Panc1 (cell line): ENCODE results near the gene SLC45A1. TPM values are rescaled to one million over a fixed set of nuclear protein-coding genes. Genes with fewer than 3 reads are reported as not detected.

ENCODE experiments used
- ATAC-seq: fragments of 200-7000 bp; cut with Tn5 transposase; 2 replicates; pipeline ENCODE4 v1.9.1; 2020; ENCODE audit warnings: mild to moderate bottlenecking, moderate library complexity
- BruUV-seq: library from RNA; stranded (reverse); fragments of 400-500 nt; replicated peaks from 2 replicates; lab custom pipeline; 2021; lab: Mats Ljungman, UMichigan
- CTCF ChIA-PET: fragments of 300-600 bp; sonication (Branson Sonifier 250); formaldehyde crosslinking; loops from one replicate; lab custom pipeline; 2022; ENCODE audit warnings: antibody characterized with exemption; lab: Charles Lee
- POLR2A ChIA-PET: fragments of 300-600 bp; sonication (Branson Sonifier 250); formaldehyde crosslinking; loops from one replicate; lab custom pipeline; 2022; ENCODE audit warnings: antibody characterized with exemption; lab: Charles Lee
- DNase-seq: peaks from one replicate; pipeline ENCODE4 v3.0.0-alpha.2; 2010; ENCODE audit warnings: low read depth, low spot score
- H3K27ac ChIP-seq: 2 replicates; pipeline ENCODE4 v1.5.1; 2011; ENCODE audit warnings: mild to moderate bottlenecking, low read length, inconsistent platforms
- H3K27me3 ChIP-seq: fragments of 200-500 bp; sonication (Bioruptor generic); 2 replicates; pipeline ENCODE4 v1.6.0; 2014; ENCODE audit warnings: low read length, inconsistent platforms; ENCODE audit not compliant: control insufficient read depth, insufficient read depth
- H3K36me3 ChIP-seq: fragments of 200-500 bp; sonication (Bioruptor generic); 2 replicates; pipeline ENCODE4 v1.5.1; 2014; ENCODE audit warnings: inconsistent platforms, mild to moderate bottlenecking, low read length, moderate library complexity; ENCODE audit not compliant: control insufficient read depth, insufficient read depth
- H3K4me1 ChIP-seq: 2 replicates; pipeline ENCODE4 v1.5.1; 2011; ENCODE audit warnings: inconsistent platforms, mild to moderate bottlenecking, low read length, moderate library complexity; ENCODE audit not compliant: control insufficient read depth, insufficient read depth
- H3K4me3 ChIP-seq, 2 experiments: 2 replicates each; pipeline ENCODE4 v1.5.1; 2011 to 2012; ENCODE audit warnings: low read depth in 2 of 2, low read length in 2 of 2, mild to moderate bottlenecking in 2 of 2, inconsistent platforms in 1 of 2, moderate library complexity in 1 of 2
- H3K9me3 ChIP-seq: fragments of 200-500 bp; sonication (Bioruptor generic); 2 replicates; pipeline ENCODE4 v1.5.1; 2014; ENCODE audit warnings: low read depth, mild to moderate bottlenecking, inconsistent platforms, low read length, moderate library complexity; ENCODE audit not compliant: control insufficient read depth, insufficient read depth
- POLR2AphosphoS5 ChIP-seq: IDR thresholded peaks from 2 replicates; pipeline ENCODE4 v1.6.1; 2012; ENCODE audit warnings: mild to moderate bottlenecking, low read depth, low read length, moderate library complexity
- SIN3A ChIP-seq: IDR thresholded peaks from 2 replicates; pipeline ENCODE4 v1.6.1; 2012; ENCODE audit warnings: low read depth, mild to moderate bottlenecking, low read length, moderate library complexity, borderline replicate concordance; ENCODE audit not compliant: insufficient read depth
- TCF7L2 ChIP-seq: IDR thresholded peaks from 2 replicates; pipeline ENCODE4 v1.6.1; 2011; ENCODE audit warnings: mild to moderate bottlenecking, low read depth, low read length, inconsistent platforms
- in situ Hi-C: cut with HindIII; loops from 2 replicates; pipeline ENCODE4 v1.10.0; 2016; ENCODE audit warnings: low sequenced_read_pairs, low pct_unique_long_range_greater_than_20kb
- intact Hi-C: fragments of 100-400 bp; cut with micrococcal nuclease; formaldehyde crosslinking; loops from one replicate; pipeline ENCODE4 v1.10.0; 2022; ENCODE audit not compliant: unreplicated experiment
- total RNA-seq: library from RNA; stranded (reverse); gene quantifications from one replicate; pipeline ENCODE4 v1.2.1, GENCODE V29; 2021; ENCODE audit not compliant: unreplicated experiment
- TF ChIP-seq, protein P1 (sequence below): fragments of 450-650 bp; IDR thresholded peaks from 2 replicates; pipeline ENCODE4 v1.5.1; 2017; ENCODE audit warnings: mild to moderate bottlenecking
- TF ChIP-seq, protein P2 (sequence below), 2 experiments: IDR thresholded peaks; 2 replicates each; pipeline ENCODE4 v1.6.1; 2011 to 2012; ENCODE audit warnings: low read depth in 2 of 2, control low read depth in 1 of 2, low read length in 1 of 2, mild to moderate bottlenecking in 1 of 2, moderate library complexity in 1 of 2; ENCODE audit not compliant: insufficient read depth in 1 of 2

SLC45A1 gene
- total RNA-seq, 1 experiment from 2014 or later, result 11.3 TPM

DNA sequence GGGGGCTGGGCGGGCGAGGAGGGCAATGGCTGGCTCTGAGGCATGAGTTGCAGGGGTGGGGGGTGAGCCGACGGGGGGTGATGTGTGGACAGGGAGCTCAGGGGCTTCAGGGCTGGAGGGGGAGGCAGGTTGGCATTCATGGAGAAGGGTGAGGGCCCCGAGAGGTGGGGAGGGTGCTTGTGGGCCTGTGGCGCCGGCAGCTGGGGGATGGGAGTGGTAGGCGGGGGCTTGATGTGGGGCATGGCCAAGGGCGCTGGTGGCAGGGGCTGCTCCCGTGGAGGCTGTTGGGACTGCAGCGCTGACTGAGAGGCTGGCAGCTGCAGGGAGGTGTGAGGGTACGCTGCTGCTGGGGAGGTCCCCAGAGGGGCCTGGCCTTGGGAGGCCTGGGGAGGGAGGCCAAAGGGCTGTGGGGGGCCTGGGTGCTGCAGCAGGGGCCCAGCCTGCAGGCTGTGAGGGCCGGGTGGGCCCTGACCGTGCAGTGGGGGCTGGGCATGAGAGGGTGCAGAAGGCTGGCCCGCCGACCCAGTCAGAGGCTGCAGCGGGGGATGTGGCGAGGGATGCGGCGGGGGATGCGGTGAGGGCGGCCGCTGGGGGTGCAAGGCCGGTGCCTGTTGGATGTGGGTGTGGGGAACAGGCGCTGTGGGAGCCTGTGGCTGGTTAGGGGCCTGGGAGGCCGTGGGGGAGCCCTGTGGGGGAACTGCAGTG is 42.7 kb downstream of the SLC45A1 start:
- Histone ChIP-seq H3K36me3 (peaks cover 29% of the 10 kb centered on the region), H3K27me3 (no peaks in the 10 kb centered on the region), H3K4me3 (no peak overlapping the region), H3K4me1 (peaks cover 6% of the 10 kb centered on the region), H3K27ac (no peak overlapping the region), H3K9me3 (no peaks in the 10 kb centered on the region)
- DNase-seq (no peak), ATAC-seq (no peak)
- no TSS peak for BruUV-seq
- TF ChIP-seq TCF7L2, result no peak
- no peak for TF ChIP-seq POLR2AphosphoS5
- TF ChIP-seq, protein P1, sequence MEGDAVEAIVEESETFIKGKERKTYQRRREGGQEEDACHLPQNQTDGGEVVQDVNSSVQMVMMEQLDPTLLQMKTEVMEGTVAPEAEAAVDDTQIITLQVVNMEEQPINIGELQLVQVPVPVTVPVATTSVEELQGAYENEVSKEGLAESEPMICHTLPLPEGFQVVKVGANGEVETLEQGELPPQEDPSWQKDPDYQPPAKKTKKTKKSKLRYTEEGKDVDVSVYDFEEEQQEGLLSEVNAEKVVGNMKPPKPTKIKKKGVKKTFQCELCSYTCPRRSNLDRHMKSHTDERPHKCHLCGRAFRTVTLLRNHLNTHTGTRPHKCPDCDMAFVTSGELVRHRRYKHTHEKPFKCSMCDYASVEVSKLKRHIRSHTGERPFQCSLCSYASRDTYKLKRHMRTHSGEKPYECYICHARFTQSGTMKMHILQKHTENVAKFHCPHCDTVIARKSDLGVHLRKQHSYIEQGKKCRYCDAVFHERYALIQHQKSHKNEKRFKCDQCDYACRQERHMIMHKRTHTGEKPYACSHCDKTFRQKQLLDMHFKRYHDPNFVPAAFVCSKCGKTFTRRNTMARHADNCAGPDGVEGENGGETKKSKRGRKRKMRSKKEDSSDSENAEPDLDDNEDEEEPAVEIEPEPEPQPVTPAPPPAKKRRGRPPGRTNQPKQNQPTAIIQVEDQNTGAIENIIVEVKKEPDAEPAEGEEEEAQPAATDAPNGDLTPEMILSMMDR, result no peak
- TF ChIP-seq, protein P2, sequence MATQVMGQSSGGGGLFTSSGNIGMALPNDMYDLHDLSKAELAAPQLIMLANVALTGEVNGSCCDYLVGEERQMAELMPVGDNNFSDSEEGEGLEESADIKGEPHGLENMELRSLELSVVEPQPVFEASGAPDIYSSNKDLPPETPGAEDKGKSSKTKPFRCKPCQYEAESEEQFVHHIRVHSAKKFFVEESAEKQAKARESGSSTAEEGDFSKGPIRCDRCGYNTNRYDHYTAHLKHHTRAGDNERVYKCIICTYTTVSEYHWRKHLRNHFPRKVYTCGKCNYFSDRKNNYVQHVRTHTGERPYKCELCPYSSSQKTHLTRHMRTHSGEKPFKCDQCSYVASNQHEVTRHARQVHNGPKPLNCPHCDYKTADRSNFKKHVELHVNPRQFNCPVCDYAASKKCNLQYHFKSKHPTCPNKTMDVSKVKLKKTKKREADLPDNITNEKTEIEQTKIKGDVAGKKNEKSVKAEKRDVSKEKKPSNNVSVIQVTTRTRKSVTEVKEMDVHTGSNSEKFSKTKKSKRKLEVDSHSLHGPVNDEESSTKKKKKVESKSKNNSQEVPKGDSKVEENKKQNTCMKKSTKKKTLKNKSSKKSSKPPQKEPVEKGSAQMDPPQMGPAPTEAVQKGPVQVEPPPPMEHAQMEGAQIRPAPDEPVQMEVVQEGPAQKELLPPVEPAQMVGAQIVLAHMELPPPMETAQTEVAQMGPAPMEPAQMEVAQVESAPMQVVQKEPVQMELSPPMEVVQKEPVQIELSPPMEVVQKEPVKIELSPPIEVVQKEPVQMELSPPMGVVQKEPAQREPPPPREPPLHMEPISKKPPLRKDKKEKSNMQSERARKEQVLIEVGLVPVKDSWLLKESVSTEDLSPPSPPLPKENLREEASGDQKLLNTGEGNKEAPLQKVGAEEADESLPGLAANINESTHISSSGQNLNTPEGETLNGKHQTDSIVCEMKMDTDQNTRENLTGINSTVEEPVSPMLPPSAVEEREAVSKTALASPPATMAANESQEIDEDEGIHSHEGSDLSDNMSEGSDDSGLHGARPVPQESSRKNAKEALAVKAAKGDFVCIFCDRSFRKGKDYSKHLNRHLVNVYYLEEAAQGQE (IDR thresholded peaks at IDR 0.05; ENCODE audit: insufficient read depth in 1 of 2, low read depth in 2 of 2, low read length in 1 of 2), result no peak
- no peak for TF ChIP-seq SIN3A
- in situ Hi-C loops (no loop called here), intact Hi-C loops (no loop called here)
- POLR2A ChIA-PET, result no interaction called here
- CTCF ChIA-PET, result no interaction called here

DNA sequence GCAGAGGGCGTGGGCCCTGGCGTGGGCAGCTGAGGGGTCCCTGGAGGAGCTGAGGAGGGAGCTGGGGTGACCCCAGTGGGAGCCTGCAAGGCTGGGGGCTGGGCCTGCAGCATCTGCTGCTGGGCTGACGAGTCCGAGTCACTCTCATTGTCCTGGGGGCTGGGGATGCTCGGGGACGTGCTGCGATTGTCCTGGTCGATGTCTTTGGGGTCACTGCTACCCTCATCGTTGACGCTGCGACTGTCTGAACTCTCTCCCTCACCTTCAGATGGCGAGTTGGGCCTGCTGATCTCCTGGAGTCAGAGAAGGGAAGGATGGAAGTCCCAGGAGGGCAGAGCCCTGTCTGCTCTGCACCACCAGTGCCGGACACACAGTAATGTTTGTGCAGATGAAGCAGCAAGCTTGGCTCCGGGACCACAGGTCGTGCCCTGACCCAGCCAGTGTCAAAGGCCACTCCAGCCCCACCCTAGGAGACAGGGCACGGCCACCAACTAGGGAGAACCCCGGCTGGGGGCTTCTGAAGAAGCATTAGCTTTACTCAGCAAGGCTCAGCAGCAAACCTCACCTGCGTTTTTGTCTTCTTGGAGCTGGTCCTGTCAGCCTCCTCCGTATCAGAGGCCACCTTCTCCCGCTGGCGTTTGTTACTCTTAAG is 43.4 kb downstream of the SLC45A1 start:
- no peak for TF ChIP-seq TCF7L2
- TF ChIP-seq SIN3A, result no peak
- TF ChIP-seq POLR2AphosphoS5, result no peak
- TF ChIP-seq, protein P1, result no peak
- TF ChIP-seq, protein P2 (IDR thresholded peaks at IDR 0.05; ENCODE audit: insufficient read depth in 1 of 2, low read depth in 2 of 2, low read length in 1 of 2), result no peak
- BruUV-seq, result TSS peak; percentile 68
- H3K27ac ChIP-seq, result 0 out of 2 replicates have a peak overlapping the region, but pooled peaks have one; percentile 29
- no peak for ATAC-seq
- no peaks in the 10 kb centered on the region for H3K9me3 ChIP-seq
- DNase-seq, result no peak
- no peak overlapping the region for H3K4me3 ChIP-seq
- peaks cover 6% of the 10 kb centered on the region for H3K4me1 ChIP-seq
- in situ Hi-C loops (no loop called here), intact Hi-C loops (no loop called here)
- peaks cover 30% of the 10 kb centered on the region for H3K36me3 ChIP-seq
- ChIA-PET POLR2A (no interaction called here), CTCF (no interaction called here)
- H3K27me3 ChIP-seq, result no peaks in the 10 kb centered on the region
